Naive thymus-derived CD4-positive, alpha-beta T cell (primary cell): Measurements from ENCODE around the gene RGS9. TPM values are rescaled to one million over a fixed set of nuclear protein-coding genes. Genes with fewer than 3 reads are reported as not detected.
"Not testable (repeated sequence)": the region's sequence is repeated elsewhere in the genome, so short reads cannot be mapped to it uniquely, and the experiment has no call there.

Experiments used
- ATAC-seq: fragments of 150-1000 bp; cut with Tn5 transposase; 2 replicates; pipeline ENCODE4 v1.10.0; 2021; ENCODE audit warnings: mild to moderate bottlenecking, moderate library complexity
- CTCF ChIA-PET: fragments of 350-600 bp; sonication (Branson Sonifier 250); formaldehyde crosslinking; loops from one replicate; lab custom pipeline; 2021; ENCODE audit warnings: antibody characterized with exemption; lab: Charles Lee
- POLR2A ChIA-PET: fragments of 350-600 bp; sonication (Branson Sonifier 250); formaldehyde crosslinking; loops from one replicate; lab custom pipeline; 2021; ENCODE audit warnings: antibody characterized with exemption, inconsistent platforms; lab: Charles Lee
- DNase-seq, 9 donors: peaks; one replicate each; pipeline versions ENCODE4 v3.0.0 to v3.0.0-alpha.2; 2020 to 2022; ENCODE audit warnings: mixed read lengths in 1 of 9
- H3K27ac ChIP-seq: one replicate; pipeline ENCODE4 v1.7.0; 2013; ENCODE audit warnings: mild to moderate bottlenecking, low read depth, low read length, moderate library complexity
- H3K27me3 ChIP-seq, 2 donors: one replicate each; pipeline ENCODE4 v1.7.0; 2013; ENCODE audit warnings: low read length in 2 of 2, mild to moderate bottlenecking in 2 of 2, moderate library complexity in 2 of 2; ENCODE audit not compliant: control insufficient read depth in 2 of 2, insufficient read depth in 2 of 2
- H3K36me3 ChIP-seq, 3 experiments: 1 replicate in 2 of 3; 2 replicates in 1 of 3; pipeline ENCODE4 v1.7.0; 2013; ENCODE audit warnings: low read length in 3 of 3, mild to moderate bottlenecking in 3 of 3, moderate library complexity in 1 of 3; ENCODE audit not compliant: insufficient read depth in 3 of 3, control insufficient read depth in 2 of 3
- H3K4me1 ChIP-seq, 2 donors: one replicate each; pipeline ENCODE4 v1.7.0; 2013; ENCODE audit warnings: low read length in 2 of 2, mild to moderate bottlenecking in 2 of 2, moderate library complexity in 1 of 2; ENCODE audit not compliant: control insufficient read depth in 2 of 2, insufficient read depth in 2 of 2
- H3K4me3 ChIP-seq: 2 replicates; pipeline ENCODE4 v1.7.0; 2013; ENCODE audit warnings: mild to moderate bottlenecking, low read length
- H3K9me3 ChIP-seq, 3 experiments: 1 replicate in 2 of 3; 2 replicates in 1 of 3; pipeline ENCODE4 v1.7.0; 2013; ENCODE audit warnings: low read length in 3 of 3; ENCODE audit not compliant: control insufficient read depth in 2 of 3
- H3K27ac Mint-ChIP-seq, 9 donors: one replicate each; pipeline ENCODE4 v1.8.0; 2020 to 2022; ENCODE audit warnings: mixed read lengths in 9 of 9, mild to moderate bottlenecking in 8 of 9, moderate library complexity in 5 of 9, inconsistent platforms in 2 of 9
- H3K27me3 Mint-ChIP-seq, 5 donors: one replicate each; pipeline ENCODE4 v1.8.0; 2021 to 2022; ENCODE audit warnings: mixed read lengths in 5 of 5, mild to moderate bottlenecking in 1 of 5
- H3K36me3 Mint-ChIP-seq, 5 donors: one replicate each; pipeline ENCODE4 v1.8.0; 2020 to 2022; ENCODE audit warnings: mixed read lengths in 5 of 5, mild to moderate bottlenecking in 3 of 5, inconsistent platforms in 1 of 5
- H3K4me1 Mint-ChIP-seq, 7 donors: one replicate each; pipeline ENCODE4 v1.8.0; 2020 to 2022; ENCODE audit warnings: mixed read lengths in 7 of 7, mild to moderate bottlenecking in 3 of 7, inconsistent platforms in 1 of 7
- H3K4me3 Mint-ChIP-seq, 10 donors: one replicate each; pipeline ENCODE4 v1.8.0; 2020 to 2022; ENCODE audit warnings: mild to moderate bottlenecking in 10 of 10, mixed read lengths in 10 of 10, moderate library complexity in 6 of 10, inconsistent platforms in 2 of 10
- H3K9me3 Mint-ChIP-seq, 11 donors: one replicate each; pipeline ENCODE4 v1.8.0; 2020 to 2022; ENCODE audit warnings: mixed read lengths in 11 of 11, mild to moderate bottlenecking in 4 of 11, inconsistent platforms in 1 of 11, moderate library complexity in 1 of 11
- intact Hi-C, 2 donors: fragments of 100-400 bp; cut with micrococcal nuclease; formaldehyde crosslinking; loops; one replicate each; pipeline ENCODE4 v1.15.1; 2023
- polyA plus RNA-seq, 2 donors: library from polyadenylated mRNA; unstranded; fragments of 300-500 nt; fragmentation: Illumina TruSeq; gene quantifications; one replicate each; pipeline ENCODE4 v1.2.3, GENCODE V29; 2021
- total RNA-seq, 6 experiments: library from RNA in 5 of 6; stranded (reverse) in 5 of 6; gene quantifications; 1 replicate in 5 of 6; 2 replicates in 1 of 6; pipeline ENCODE4 v1.2.3 and lab custom pipeline; 2021 to 2026

The RGS9 gene
- total and polyA plus RNA-seq, 7 experiments from 2014 or later: 0.32 to 3.9 (median 0.81) TPM; not detected in 2

DNA sequence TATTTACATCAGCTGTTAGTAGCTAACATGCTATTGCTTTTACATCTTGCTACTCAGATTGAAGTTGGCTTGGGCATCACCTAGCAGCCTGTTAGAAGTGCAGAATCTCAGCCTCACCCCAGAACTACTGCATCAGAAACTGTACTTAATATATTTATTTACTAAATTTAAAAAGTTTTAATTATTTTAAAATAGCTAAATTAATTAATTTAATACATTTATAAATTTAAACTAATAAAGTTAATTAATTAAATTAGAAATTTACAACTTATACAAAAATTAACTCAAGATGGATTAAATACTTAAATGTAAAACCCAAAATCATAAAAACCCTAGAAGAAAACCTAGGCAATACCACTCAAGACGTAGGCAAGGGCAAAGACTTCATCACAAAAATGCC, 41.7 kb upstream of the RGS9 start:
- Histone ChIP-seq H3K36me3 (no peaks in the 10 kb centered on the region), H3K4me3 (no peak overlapping the region), H3K27me3 (no peaks in the 10 kb centered on the region), H3K4me1 (peaks cover 6% of the 10 kb centered on the region in 2 donors), H3K27ac (no peak overlapping the region), H3K9me3 (no peaks in the 10 kb centered on the region)
- H3K4me3 Mint-ChIP-seq: no peak overlapping the region
- POLR2A ChIA-PET: interaction anchor here (0.6 kb wide), 1 partner anchor 128 kb away, joined by 3 read pairs; no protein-coding TSS in a partner anchor
- H3K4me1 Mint-ChIP-seq: peaks cover 5 to 20% (median 13%) of the 10 kb centered on the region in 7 donors
- H3K27me3 Mint-ChIP-seq: peaks cover 0 to 14% (median 0%) of the 10 kb centered on the region in 5 donors
- DNase-seq (no peak), ATAC-seq (no peak)
- no peak overlapping the region for H3K27ac Mint-ChIP-seq
- CTCF ChIA-PET: no interaction called here
- intact Hi-C loops: no loop called here
- no peaks in the 10 kb centered on the region for H3K9me3 Mint-ChIP-seq
- H3K36me3 Mint-ChIP-seq: peaks cover 0 to 4% (median 0%) of the 10 kb centered on the region in 5 donors

DNA sequence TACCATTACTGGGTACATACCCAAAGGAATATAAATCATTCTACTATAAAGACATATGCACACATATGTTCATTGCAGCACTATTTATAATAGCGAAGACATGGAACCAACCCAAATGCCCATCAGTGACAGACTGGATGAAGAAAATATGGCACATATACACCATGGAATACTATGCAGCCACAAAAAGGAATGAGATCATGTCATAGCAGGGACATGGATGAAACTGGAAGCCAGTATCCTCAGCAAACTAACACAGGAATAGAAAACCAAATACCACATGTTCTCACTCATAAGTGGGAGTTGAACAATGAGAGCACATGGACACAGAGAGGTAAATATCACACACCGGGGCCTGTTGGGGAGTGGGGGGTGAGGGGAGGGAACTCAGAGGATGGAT, 40.8 kb upstream of the RGS9 start:
- POLR2A ChIA-PET, CTCF ChIA-PET, H3K9me3 Mint-ChIP-seq, H3K9me3 ChIP-seq, H3K4me1 ChIP-seq, H3K36me3 Mint-ChIP-seq, intact Hi-C loops, DNase-seq, H3K4me3 ChIP-seq, H3K27me3 ChIP-seq, H3K4me3 Mint-ChIP-seq, H3K27ac Mint-ChIP-seq, H3K27ac ChIP-seq, ATAC-seq, H3K27me3 Mint-ChIP-seq, H3K36me3 ChIP-seq: not testable (repeated sequence)
- peaks cover 5 to 20% (median 17%) of the 10 kb centered on the region in 7 donors for H3K4me1 Mint-ChIP-seq

DNA sequence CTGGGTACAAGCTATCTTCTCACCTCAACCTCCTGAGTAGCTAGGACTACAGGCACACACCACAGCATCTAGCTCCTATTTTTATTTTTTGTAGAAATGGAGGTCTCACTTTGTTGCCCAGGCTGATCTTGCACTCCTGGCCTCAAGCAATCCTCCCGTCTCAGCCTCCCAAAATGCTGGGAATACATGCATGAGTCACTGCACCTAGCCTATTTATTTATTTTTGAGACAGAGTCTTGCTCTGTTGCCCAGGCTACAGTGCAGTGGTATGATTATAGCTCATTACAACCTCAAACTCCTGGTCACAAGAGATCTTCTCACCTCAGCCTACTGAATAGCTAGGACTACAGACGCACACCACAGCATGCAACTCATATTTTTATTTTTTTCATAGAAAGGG, 40.1 kb upstream of the RGS9 start:
- DNase-seq: no peak
- peaks cover 5 to 20% (median 17%) of the 10 kb centered on the region in 7 donors for H3K4me1 Mint-ChIP-seq
- peaks cover 6 to 10% of the 10 kb centered on the region in 2 donors for H3K4me1 ChIP-seq
- no peak overlapping the region for H3K4me3 ChIP-seq
- no peaks in the 10 kb centered on the region for H3K36me3 ChIP-seq
- H3K27ac ChIP-seq: no peak overlapping the region
- peaks cover 0 to 4% (median 0%) of the 10 kb centered on the region in 5 donors for H3K36me3 Mint-ChIP-seq
- H3K27ac Mint-ChIP-seq: no peak overlapping the region
- peaks cover 0 to 5% (median 0%) of the 10 kb centered on the region in 5 donors for H3K27me3 Mint-ChIP-seq
- ChIA-PET POLR2A (interaction anchor here (0.6 kb wide), 1 partner anchor 21 kb away, joined by 3 read pairs; no protein-coding TSS in a partner anchor), CTCF (no interaction called here)
- H3K9me3 ChIP-seq: no peaks in the 10 kb centered on the region
- intact Hi-C loops: no loop called here
- no peak overlapping the region for H3K4me3 Mint-ChIP-seq
- ATAC-seq: no peak
- H3K9me3 Mint-ChIP-seq: no peaks in the 10 kb centered on the region
- no peaks in the 10 kb centered on the region for H3K27me3 ChIP-seq

DNA sequence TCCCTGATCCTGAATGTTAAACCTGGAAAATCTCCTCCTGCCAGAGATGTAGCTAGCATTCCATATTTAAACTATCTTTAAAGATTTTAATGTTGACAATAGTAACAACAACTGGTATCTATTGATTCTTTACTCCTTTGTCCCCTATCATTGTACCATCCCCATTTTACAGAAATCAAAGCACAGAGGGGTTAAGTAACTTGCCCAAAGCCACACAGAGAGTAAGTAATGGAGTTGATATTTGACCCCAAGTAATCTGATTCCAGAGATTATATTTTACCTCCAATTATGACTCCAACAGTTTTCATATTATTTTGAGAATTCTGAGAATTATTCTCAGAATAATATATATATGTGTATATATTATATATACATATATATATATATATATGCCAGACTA, 37.7 kb upstream of the RGS9 start:
- Mint-ChIP-seq H3K4me3 (peak overlapping the region in 7 of 10 donors; percentile 24 to 90 (median 77)), H3K9me3 (no peaks in the 10 kb centered on the region), H3K27ac (peak overlapping the region in 2 of 9 donors; percentile 75 to 90), H3K27me3 (peaks cover 0 to 12% (median 0%) of the 10 kb centered on the region in 5 donors), H3K36me3 (peaks cover 0 to 3% (median 0%) of the 10 kb centered on the region in 5 donors), H3K4me1 (peaks cover 5 to 20% (median 17%) of the 10 kb centered on the region in 7 donors)
- DNase-seq (no peak), ATAC-seq (no peak)
- peaks cover 6 to 10% of the 10 kb centered on the region in 2 donors for H3K4me1 ChIP-seq
- POLR2A ChIA-PET: interaction anchor here (0.6 to 2.8 kb wide), 4 partner anchors 23 to 124 kb away, joined by 3 to 12 read pairs (median 10); partner anchors contain the start of gene GNA13
- intact Hi-C loops: no loop called here
- H3K4me3 ChIP-seq: no peak overlapping the region
- no peak overlapping the region for H3K27ac ChIP-seq
- no peaks in the 10 kb centered on the region for H3K27me3 ChIP-seq
- no peaks in the 10 kb centered on the region for H3K9me3 ChIP-seq
- CTCF ChIA-PET: interaction anchor here (0.6 to 2.9 kb wide), 4 partner anchors 124 to 1077 kb away, joined by 3 to 25 read pairs (median 4); no protein-coding TSS in a partner anchor
- no peaks in the 10 kb centered on the region for H3K36me3 ChIP-seq

DNA sequence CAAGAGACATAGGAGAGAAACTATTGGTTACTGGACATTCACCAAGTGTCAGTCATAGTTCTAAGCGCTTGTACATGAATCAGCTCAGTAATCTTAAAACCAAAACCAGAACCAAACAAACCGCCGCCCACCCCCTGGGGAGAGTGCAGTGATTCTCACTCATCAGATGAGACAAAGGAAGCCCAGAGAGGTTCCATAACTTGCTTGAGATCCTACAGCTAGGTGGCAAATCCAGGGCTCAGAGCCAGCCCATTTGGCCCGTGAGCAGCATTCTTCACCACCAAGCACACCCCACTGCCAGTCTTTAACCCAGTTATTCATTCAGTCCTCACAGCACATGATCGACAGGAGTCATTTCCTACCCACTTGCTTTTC, 37.2 kb upstream of the RGS9 start:
- Mint-ChIP-seq H3K27ac (peak overlapping the region; percentile 62 to 94 (median 81)), H3K9me3 (no peaks in the 10 kb centered on the region), H3K27me3 (peaks cover 0 to 15% (median 0%) of the 10 kb centered on the region in 5 donors), H3K36me3 (peaks cover 0 to 3% (median 0%) of the 10 kb centered on the region in 5 donors), H3K4me1 (peaks cover 5 to 20% (median 17%) of the 10 kb centered on the region in 7 donors), H3K4me3 (peak overlapping the region; percentile 77 to 92 (median 87))
- Histone ChIP-seq H3K36me3 (no peaks in the 10 kb centered on the region), H3K4me1 (peaks cover 6 to 10% of the 10 kb centered on the region in 2 donors), H3K4me3 (peak overlapping the region; percentile 78), H3K27ac (peak overlapping the region; percentile 66), H3K9me3 (no peaks in the 10 kb centered on the region), H3K27me3 (no peaks in the 10 kb centered on the region)
- peak in 7 of 9 donors; percentile 14 to 77 (median 44) for DNase-seq
- intact Hi-C loops: loop anchor here (1.0 to 5.0 kb wide), 16 partner anchors 23 to 323 kb away; partner anchors contain the start of genes RGS9 (in 2 of the 2) and GNA13 (in 1 of the 2)
- ChIA-PET CTCF (interaction anchor here (0.6 to 2.9 kb wide), 6 partner anchors 125 to 1077 kb away, joined by 3 to 25 read pairs (median 5); no protein-coding TSS in a partner anchor), POLR2A (interaction anchor here (0.6 to 2.8 kb wide), 7 partner anchors 11 to 138 kb away, joined by 3 to 12 read pairs (median 5); partner anchors contain the start of gene GNA13)
- ATAC-seq: peak; percentile 44

DNA sequence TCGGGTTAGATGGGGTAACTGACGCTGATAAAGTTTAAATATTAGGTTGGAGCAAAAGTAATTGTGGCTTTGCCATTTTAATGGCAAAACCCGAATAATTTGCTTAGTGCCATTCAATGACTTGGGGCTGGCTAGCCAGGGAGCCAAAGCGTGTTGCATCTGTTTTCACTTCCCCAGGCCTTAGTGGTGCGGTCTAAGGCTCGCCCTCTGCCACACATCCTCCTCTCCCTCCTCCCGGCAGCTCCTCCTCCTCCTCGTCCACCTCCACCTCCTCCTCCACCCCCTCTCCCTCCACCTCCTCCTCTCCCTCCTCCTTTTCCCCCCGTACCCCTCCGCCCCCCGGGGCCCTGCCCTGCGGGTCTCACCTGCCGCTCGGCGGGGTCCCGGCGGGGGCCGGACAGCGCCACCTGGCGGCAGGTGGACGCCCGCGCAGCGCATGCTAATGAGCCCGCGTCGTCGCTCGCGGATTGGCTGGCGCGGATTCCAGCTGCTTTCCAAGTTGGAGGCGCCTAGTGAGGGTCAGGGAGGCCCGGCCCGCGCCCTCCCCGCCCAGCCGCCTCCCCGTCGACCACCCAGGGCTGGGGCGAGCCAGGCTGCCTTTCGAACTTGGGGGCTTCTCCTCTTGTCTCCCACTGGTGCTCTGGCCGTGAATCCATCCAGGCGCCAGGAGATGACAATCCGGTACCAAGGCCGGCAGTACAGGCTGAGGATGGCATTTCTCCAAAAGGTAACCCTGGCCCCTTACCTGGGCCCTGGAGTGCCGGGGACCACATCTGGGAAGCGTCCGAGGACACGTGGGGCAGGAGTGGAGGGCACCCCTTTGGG, 36.6 kb upstream of the RGS9 start:
- POLR2A ChIA-PET: interaction anchor here (0.6 to 2.8 kb wide), 7 partner anchors 11 to 139 kb away, joined by 3 to 12 read pairs (median 5); partner anchors contain the start of gene GNA13
- Mint-ChIP-seq H3K36me3 (peaks cover 0 to 3% (median 0%) of the 10 kb centered on the region in 5 donors), H3K27ac (peak overlapping the region; percentile 62 to 93 (median 81)), H3K27me3 (peaks cover 0 to 17% (median 0%) of the 10 kb centered on the region in 5 donors), H3K4me1 (peaks cover 5 to 20% (median 17%) of the 10 kb centered on the region in 7 donors), H3K9me3 (no peaks in the 10 kb centered on the region), H3K4me3 (peak overlapping the region; percentile 77 to 92 (median 87))
- Histone ChIP-seq H3K27me3 (no peaks in the 10 kb centered on the region), H3K4me3 (peak overlapping the region; percentile 78), H3K4me1 (peaks cover 6 to 10% of the 10 kb centered on the region in 2 donors), H3K27ac (peak overlapping the region; percentile 66), H3K9me3 (no peaks in the 10 kb centered on the region), H3K36me3 (no peaks in the 10 kb centered on the region)
- intact Hi-C loops: loop anchor here (1.0 to 5.0 kb wide), 16 partner anchors 23 to 323 kb away; partner anchors contain the start of genes RGS9 (in 2 of the 2) and GNA13 (in 1 of the 2)
- ATAC-seq (peak; percentile 96), DNase-seq (peak; percentile 61 to 87 (median 79))
- CTCF ChIA-PET: interaction anchor here (0.6 to 2.9 kb wide), 9 partner anchors 9 to 325 kb away, joined by 3 to 25 read pairs (median 3); no protein-coding TSS in a partner anchor
